Keratinocyte (primary cell): ENCODE results near the gene MFNG. TPM values are rescaled to one million over a fixed set of nuclear protein-coding genes. Genes with fewer than 3 reads are reported as not detected.
A peak's percentile ranks its signal among the peaks of the same experiment; 100 is the strongest.
"Not testable (repeated sequence)": the region's sequence is repeated elsewhere in the genome, so short reads cannot be mapped to it uniquely, and the experiment has no call there.

Experiments used
- DNase-seq: peaks from one replicate; pipeline ENCODE4 v3.0.0-alpha.2; 2011; ENCODE audit warnings: low read depth, missing footprints, low spot score
- FAIRE-seq: peaks from 2 replicates; lab custom pipeline; 2011; peaks lifted over from hg19 to GRCh38; lab: Jason Lieb, UNC
- H2AFZ ChIP-seq: 2 replicates; pipeline ENCODE4 v1.6.0; 2012; ENCODE audit warnings: low read length, control low read depth, inconsistent platforms; ENCODE audit not compliant: control insufficient read depth
- H3K27ac ChIP-seq: 2 replicates; pipeline ENCODE4 v1.5.1; 2011; ENCODE audit warnings: low read length; ENCODE audit not compliant: control insufficient read depth, insufficient read depth
- H3K27me3 ChIP-seq: 3 replicates; pipeline ENCODE4 v1.6.0; 2011; ENCODE audit warnings: low read length; ENCODE audit not compliant: control insufficient read depth, insufficient read depth; ENCODE audit errors: extremely low read depth
- H3K36me3 ChIP-seq, 2 experiments: 2 replicates in 1 of 2; 3 replicates in 1 of 2; pipeline ENCODE4 v1.5.1; 2011; ENCODE audit warnings: low read length in 2 of 2, mild to moderate bottlenecking in 1 of 2; ENCODE audit not compliant: control insufficient read depth in 2 of 2, insufficient read depth in 2 of 2; ENCODE audit errors: extremely low read depth in 1 of 2
- H3K4me1 ChIP-seq: 3 replicates; pipeline ENCODE4 v1.5.1; 2011; ENCODE audit warnings: low read length; ENCODE audit not compliant: control insufficient read depth, insufficient read depth; ENCODE audit errors: extremely low read depth
- H3K4me2 ChIP-seq: 3 replicates; pipeline ENCODE4 v1.6.0; 2011; ENCODE audit warnings: low read depth, low read length; ENCODE audit not compliant: control insufficient read depth, insufficient read depth; ENCODE audit errors: extremely low read depth
- H3K4me3 ChIP-seq, 3 experiments: fragments of 200-600 bp in 1 of 3; sonication (generic) in 1 of 3; 2 replicates in 2 of 3; 3 replicates in 1 of 3; pipeline ENCODE4 v1.5.1; 2011 to 2016; ENCODE audit warnings: low read length in 3 of 3, mild to moderate bottlenecking in 3 of 3, control low read depth in 2 of 3, inconsistent platforms in 1 of 3, low read depth in 1 of 3, mixed read lengths in 1 of 3, mixed run types in 1 of 3, moderate library complexity in 1 of 3; ENCODE audit not compliant: control insufficient read depth in 2 of 3, insufficient read depth in 2 of 3; ENCODE audit errors: extremely low read depth in 1 of 3
- H3K79me2 ChIP-seq: 2 replicates; pipeline ENCODE4 v1.6.0; 2012; ENCODE audit warnings: low read length; ENCODE audit not compliant: control insufficient read depth, insufficient read depth
- H3K9ac ChIP-seq: 3 replicates; pipeline ENCODE4 v1.6.0; 2011; ENCODE audit warnings: low read length; ENCODE audit not compliant: control insufficient read depth, insufficient read depth; ENCODE audit errors: extremely low read depth
- H3K9me1 ChIP-seq: 3 replicates; pipeline ENCODE4 v1.6.0; 2011; ENCODE audit warnings: low read length; ENCODE audit not compliant: control insufficient read depth, insufficient read depth; ENCODE audit errors: extremely low read depth
- H3K9me3 ChIP-seq: 2 replicates; pipeline ENCODE4 v1.5.1; 2012; ENCODE audit warnings: low read depth, low read length; ENCODE audit not compliant: control insufficient read depth
- H4K20me1 ChIP-seq: 3 replicates; pipeline ENCODE4 v1.6.0; 2011; ENCODE audit warnings: low read length; ENCODE audit not compliant: control insufficient read depth, insufficient read depth; ENCODE audit errors: extremely low read depth
- CTCF ChIP-seq, 3 experiments: IDR thresholded peaks in 1 of 3; conservative IDR thresholded peaks in 1 of 3; optimal IDR thresholded peaks in 1 of 3; 2 replicates in 2 of 3; 3 replicates in 1 of 3; pipeline versions ENCODE3 to v1.5.1; 2011; ENCODE audit warnings: low read length in 3 of 3, mild to moderate bottlenecking in 3 of 3, moderate library complexity in 2 of 3, control low read depth in 1 of 3, inconsistent platforms in 1 of 3; ENCODE audit not compliant: insufficient read depth in 2 of 3; ENCODE audit errors: extremely low read depth in 1 of 3
- EZH2 ChIP-seq: IDR thresholded peaks from one replicate; pipeline ENCODE4 v1.6.1; 2012; ENCODE audit warnings: inconsistent platforms, mild to moderate bottlenecking, low read length, moderate library complexity
- dilution Hi-C: fragments of 300-500 bp; cut with MboI; formaldehyde crosslinking; loops from one replicate; pipeline ENCODE4 v1.7.0; 2020; ENCODE audit warnings: low sequenced_read_pairs; ENCODE audit not compliant: extremely low pct_ligation_motif_present
- polyA plus RNA-seq, 5 experiments: library from polyadenylated mRNA; depleted of rRNA in 3 of 5; stranded (reverse) in 3 of 5; stranded (forward) in 1 of 5; unstranded in 1 of 5; fragments of >200 nt; gene quantifications; 1 replicate in 1 of 5; 2 replicates in 3 of 5; 3 replicates in 1 of 5; pipeline versions ENCODE4 v1.2.1 to v1.2.3, GENCODE V29; 2011 to 2012; ENCODE audit warnings: missing spikeins in 2 of 5, low read depth in 1 of 5, low replicate concordance in 1 of 5

The MFNG gene
- polyA plus RNA-seq, 1 donor (not counting 4 experiments of a cell fraction or from before 2014, with no cell fraction given), result 5.9 TPM

- Histone ChIP-seq H4K20me1 (no peaks in the 10 kb centered on the region), H3K27me3 (no peaks in the 10 kb centered on the region), H3K9ac (no peak overlapping the region), H3K4me2 (no peak overlapping the region), H3K79me2 (no peaks in the 10 kb centered on the region), H3K36me3 (no peaks in the 10 kb centered on the region), H2AFZ (no peak overlapping the region), H3K4me1 (peaks cover 49% of the 10 kb centered on the region), H3K9me3 (no peaks in the 10 kb centered on the region), H3K4me3 (no peak overlapping the region), H3K9me1 (no peaks in the 10 kb centered on the region), H3K27ac (no peak overlapping the region)
- no peak for TF ChIP-seq EZH2
- no peak for TF ChIP-seq CTCF (optimal IDR thresholded peaks at IDR 0.05 in 1 of 3, IDR thresholded peaks at IDR 0.05 in 1 of 3, conservative IDR thresholded peaks at IDR 0.05 in 1 of 3; ENCODE audit: extremely low read depth in 1 of 3, insufficient read depth in 2 of 3, low read length in 3 of 3)
- FAIRE-seq (peak; percentile 65), DNase-seq (no peak)
- dilution Hi-C loops, result no loop called here
Measured at GRCh38 chr22:37529652-37530345, 43.6 kb upstream of the MFNG start.

- H3K9me3 ChIP-seq, DNase-seq, H3K4me2 ChIP-seq, H3K9me1 ChIP-seq, H3K4me3 ChIP-seq, H3K79me2 ChIP-seq, H4K20me1 ChIP-seq, H3K36me3 ChIP-seq, FAIRE-seq, H3K27me3 ChIP-seq, H2AFZ ChIP-seq, dilution Hi-C loops: not testable (repeated sequence)
- Histone ChIP-seq H3K27ac (peak overlapping the region; percentile 98), H3K4me1 (peaks cover 36% of the 10 kb centered on the region), H3K9ac (peak overlapping the region; percentile 26)
Measured at GRCh38 chr22:37527952-37528351, 41.8 kb upstream of the MFNG start.

GRCh38 chr22:37527081-37527752 lies 41.0 kb upstream of the MFNG start:
- H3K27me3 ChIP-seq, DNase-seq, H4K20me1 ChIP-seq, H3K4me3 ChIP-seq, H3K9me3 ChIP-seq, H3K79me2 ChIP-seq, H2AFZ ChIP-seq, H3K9me1 ChIP-seq, dilution Hi-C loops, H3K36me3 ChIP-seq: not testable (repeated sequence)
- Histone ChIP-seq H3K9ac (peak overlapping the region; percentile 51), H3K4me1 (peaks cover 36% of the 10 kb centered on the region), H3K4me2 (peak overlapping the region; percentile 43), H3K27ac (peak overlapping the region; percentile 98)
- peak; percentile 98 for FAIRE-seq
